A549 (cell line): ENCODE data around the gene ZNF384.

Source experiments
- CHD2 ChIP-seq: fragments of 150-350 bp; IDR thresholded peaks from 2 replicates; pipeline ENCODE4 v1.6.1; 2014; ENCODE audit warnings: low read length; ENCODE audit not compliant: partially characterized antibody
- EP300 ChIP-seq, 2 experiments: fragments of >200 bp; sonication (Bioruptor Twin); formaldehyde crosslinking; IDR thresholded peaks; 2 replicates in 1 of 2; 3 replicates in 1 of 2; pipeline ENCODE4 v1.6.1; 2016 to 2017
- MAZ ChIP-seq: fragments of 150-350 bp; IDR thresholded peaks from 2 replicates; pipeline ENCODE4 v1.6.1; 2014; ENCODE audit warnings: antibody characterized with exemption, low read depth, low read length, borderline replicate concordance
- NR3C1 ChIP-seq: fragments of >200 bp; sonication (Bioruptor Twin); formaldehyde crosslinking; IDR thresholded peaks from 3 replicates; pipeline ENCODE4 v1.6.1; 2017
- POLR2A ChIP-seq: IDR thresholded peaks from 2 replicates; pipeline ENCODE4 v1.6.1; 2012; ENCODE audit warnings: mild to moderate bottlenecking, low read length
- TFCP2L1 ChIP-seq: fragments of 250-450 bp; sonication (Bioruptor Pico); IDR thresholded peaks from 2 replicates; pipeline ENCODE4 v1.5.0; 2021; ENCODE audit warnings: mild to moderate bottlenecking
- TF ChIP-seq, protein P1 (sequence below): IDR thresholded peaks from 2 replicates; pipeline ENCODE4 v1.6.1; 2012
- TF ChIP-seq, protein P2 (sequence below): fragments of >200 bp; sonication (Bioruptor Twin); formaldehyde crosslinking; IDR thresholded peaks from 3 replicates; pipeline ENCODE4 v1.5.1; 2016

DNA sequence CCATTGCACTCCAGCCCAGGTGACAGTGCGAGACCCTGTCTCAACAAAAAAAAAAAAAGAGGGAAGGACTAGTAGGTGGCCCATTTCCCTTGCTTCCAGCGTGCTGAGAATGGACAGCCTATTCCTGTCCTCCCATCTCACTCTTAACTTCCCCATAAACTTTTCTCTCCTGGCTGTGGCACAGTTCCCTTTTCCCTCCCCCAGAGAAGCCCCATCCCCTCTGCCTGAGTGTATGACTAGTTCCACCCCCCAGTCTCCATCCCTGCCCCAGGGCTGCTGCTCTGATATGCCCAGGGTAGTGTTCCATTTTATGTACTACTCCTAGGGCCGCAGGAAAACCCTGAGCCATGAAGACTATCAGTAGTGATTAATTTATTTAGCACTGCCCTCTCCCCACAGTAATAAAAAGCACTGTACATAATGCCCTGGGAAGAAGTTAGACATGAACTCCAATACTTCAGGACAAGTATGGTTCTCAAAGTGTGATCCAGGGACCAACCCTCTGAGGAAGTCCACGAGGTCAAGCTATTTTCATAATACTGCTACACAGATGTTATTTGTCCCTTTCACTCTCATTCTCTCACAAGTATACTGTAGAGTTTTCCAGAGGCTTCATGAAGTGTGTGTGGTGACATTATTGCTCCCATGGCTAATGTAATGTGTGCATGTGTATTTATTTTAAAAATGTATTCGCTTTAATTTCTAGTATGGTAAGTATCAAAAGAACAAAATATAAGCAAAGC lies 70.5 kb downstream of the ZNF384 start:
- TF ChIP-seq, protein P1, sequence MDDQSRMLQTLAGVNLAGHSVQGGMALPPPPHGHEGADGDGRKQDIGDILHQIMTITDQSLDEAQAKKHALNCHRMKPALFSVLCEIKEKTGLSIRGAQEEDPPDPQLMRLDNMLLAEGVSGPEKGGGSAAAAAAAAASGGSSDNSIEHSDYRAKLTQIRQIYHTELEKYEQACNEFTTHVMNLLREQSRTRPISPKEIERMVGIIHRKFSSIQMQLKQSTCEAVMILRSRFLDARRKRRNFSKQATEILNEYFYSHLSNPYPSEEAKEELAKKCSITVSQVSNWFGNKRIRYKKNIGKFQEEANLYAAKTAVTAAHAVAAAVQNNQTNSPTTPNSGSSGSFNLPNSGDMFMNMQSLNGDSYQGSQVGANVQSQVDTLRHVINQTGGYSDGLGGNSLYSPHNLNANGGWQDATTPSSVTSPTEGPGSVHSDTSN, result no peak
- TF ChIP-seq NR3C1, result no peak
- no peak for TF ChIP-seq EP300 (IDR thresholded peaks at IDR 0.05)
- TF ChIP-seq, protein P2, sequence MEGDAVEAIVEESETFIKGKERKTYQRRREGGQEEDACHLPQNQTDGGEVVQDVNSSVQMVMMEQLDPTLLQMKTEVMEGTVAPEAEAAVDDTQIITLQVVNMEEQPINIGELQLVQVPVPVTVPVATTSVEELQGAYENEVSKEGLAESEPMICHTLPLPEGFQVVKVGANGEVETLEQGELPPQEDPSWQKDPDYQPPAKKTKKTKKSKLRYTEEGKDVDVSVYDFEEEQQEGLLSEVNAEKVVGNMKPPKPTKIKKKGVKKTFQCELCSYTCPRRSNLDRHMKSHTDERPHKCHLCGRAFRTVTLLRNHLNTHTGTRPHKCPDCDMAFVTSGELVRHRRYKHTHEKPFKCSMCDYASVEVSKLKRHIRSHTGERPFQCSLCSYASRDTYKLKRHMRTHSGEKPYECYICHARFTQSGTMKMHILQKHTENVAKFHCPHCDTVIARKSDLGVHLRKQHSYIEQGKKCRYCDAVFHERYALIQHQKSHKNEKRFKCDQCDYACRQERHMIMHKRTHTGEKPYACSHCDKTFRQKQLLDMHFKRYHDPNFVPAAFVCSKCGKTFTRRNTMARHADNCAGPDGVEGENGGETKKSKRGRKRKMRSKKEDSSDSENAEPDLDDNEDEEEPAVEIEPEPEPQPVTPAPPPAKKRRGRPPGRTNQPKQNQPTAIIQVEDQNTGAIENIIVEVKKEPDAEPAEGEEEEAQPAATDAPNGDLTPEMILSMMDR, result no peak
- TF ChIP-seq POLR2A, result no peak
- no peak for TF ChIP-seq CHD2
- no peak for TF ChIP-seq TFCP2L1 (CRISPR knock-in tag)
- TF ChIP-seq MAZ, result no peak
